Prostate gland (tissue), 2 donors: ENCODE data around the gene PGM5.
"Not testable (repeated sequence)": the region's sequence is repeated elsewhere in the genome, so short reads cannot be mapped to it uniquely, and the experiment has no call there.

Source experiments
- POLR2A ChIP-seq: fragments of 450-650 bp; IDR thresholded peaks from one replicate; pipeline ENCODE4 v1.6.1; 2016; ENCODE audit warnings: antibody characterized with exemption, mild to moderate bottlenecking
- POLR2AphosphoS5 ChIP-seq: sonication (generic); formaldehyde crosslinking; IDR thresholded peaks from one replicate; pipeline ENCODE4 v1.6.1; 2017; ENCODE audit warnings: antibody characterized with exemption
- TF ChIP-seq, protein P1 (sequence below), 4 experiments: fragments of 200-600 bp in 2 of 4; fragments of 450-650 bp in 2 of 4; sonication (generic) in 2 of 4; IDR thresholded peaks; 1 replicate in 3 of 4; 2 replicates in 1 of 4; pipeline ENCODE4 v1.5.1; 2016 to 2019; ENCODE audit warnings: antibody characterized with exemption in 4 of 4, mild to moderate bottlenecking in 2 of 4, moderate library complexity in 2 of 4

- TF ChIP-seq, protein P1, sequence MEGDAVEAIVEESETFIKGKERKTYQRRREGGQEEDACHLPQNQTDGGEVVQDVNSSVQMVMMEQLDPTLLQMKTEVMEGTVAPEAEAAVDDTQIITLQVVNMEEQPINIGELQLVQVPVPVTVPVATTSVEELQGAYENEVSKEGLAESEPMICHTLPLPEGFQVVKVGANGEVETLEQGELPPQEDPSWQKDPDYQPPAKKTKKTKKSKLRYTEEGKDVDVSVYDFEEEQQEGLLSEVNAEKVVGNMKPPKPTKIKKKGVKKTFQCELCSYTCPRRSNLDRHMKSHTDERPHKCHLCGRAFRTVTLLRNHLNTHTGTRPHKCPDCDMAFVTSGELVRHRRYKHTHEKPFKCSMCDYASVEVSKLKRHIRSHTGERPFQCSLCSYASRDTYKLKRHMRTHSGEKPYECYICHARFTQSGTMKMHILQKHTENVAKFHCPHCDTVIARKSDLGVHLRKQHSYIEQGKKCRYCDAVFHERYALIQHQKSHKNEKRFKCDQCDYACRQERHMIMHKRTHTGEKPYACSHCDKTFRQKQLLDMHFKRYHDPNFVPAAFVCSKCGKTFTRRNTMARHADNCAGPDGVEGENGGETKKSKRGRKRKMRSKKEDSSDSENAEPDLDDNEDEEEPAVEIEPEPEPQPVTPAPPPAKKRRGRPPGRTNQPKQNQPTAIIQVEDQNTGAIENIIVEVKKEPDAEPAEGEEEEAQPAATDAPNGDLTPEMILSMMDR (IDR thresholded peaks at IDR 0.05): not testable (repeated sequence)
- TF ChIP-seq POLR2A, POLR2AphosphoS5: not testable (repeated sequence)
These were observed 425 bp upstream of the PGM5 start for GRCh38 chr9:68355993-68356379.
